Measurements from ENCODE around the gene C1QA.

DNA sequence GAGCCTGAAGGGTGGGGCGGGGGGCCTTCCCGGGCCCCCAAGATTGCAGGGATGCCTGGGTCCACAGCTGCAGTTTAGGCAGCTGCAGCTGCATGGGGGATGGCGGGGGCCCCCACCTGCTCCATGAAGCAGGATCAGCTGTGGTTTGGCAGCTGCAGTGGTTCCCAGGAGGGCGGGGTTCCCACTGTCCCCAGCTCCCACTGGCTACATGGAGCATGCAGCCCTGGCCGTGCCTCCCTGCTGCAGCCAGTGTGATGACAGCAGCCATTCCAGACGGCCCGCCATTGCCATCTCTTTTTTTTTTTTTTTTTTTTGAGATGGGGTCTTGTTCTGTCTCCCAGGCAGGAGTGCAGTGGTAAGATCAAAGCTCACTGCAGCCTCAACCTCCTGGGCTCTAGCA, 992 bp upstream of the C1QA start:
- TF ChIP-seq, protein P1, sequence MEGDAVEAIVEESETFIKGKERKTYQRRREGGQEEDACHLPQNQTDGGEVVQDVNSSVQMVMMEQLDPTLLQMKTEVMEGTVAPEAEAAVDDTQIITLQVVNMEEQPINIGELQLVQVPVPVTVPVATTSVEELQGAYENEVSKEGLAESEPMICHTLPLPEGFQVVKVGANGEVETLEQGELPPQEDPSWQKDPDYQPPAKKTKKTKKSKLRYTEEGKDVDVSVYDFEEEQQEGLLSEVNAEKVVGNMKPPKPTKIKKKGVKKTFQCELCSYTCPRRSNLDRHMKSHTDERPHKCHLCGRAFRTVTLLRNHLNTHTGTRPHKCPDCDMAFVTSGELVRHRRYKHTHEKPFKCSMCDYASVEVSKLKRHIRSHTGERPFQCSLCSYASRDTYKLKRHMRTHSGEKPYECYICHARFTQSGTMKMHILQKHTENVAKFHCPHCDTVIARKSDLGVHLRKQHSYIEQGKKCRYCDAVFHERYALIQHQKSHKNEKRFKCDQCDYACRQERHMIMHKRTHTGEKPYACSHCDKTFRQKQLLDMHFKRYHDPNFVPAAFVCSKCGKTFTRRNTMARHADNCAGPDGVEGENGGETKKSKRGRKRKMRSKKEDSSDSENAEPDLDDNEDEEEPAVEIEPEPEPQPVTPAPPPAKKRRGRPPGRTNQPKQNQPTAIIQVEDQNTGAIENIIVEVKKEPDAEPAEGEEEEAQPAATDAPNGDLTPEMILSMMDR (IDR thresholded peaks at IDR 0.05; ENCODE audit: low read length): no peak
- TF ChIP-seq EZH2phosphoT487 (IDR thresholded peaks at IDR 0.05; ENCODE audit: low read length): no peak

All from MM.1S (cell line).